HepG2 (cell line): Measurements from ENCODE around the gene SCN8A.

Source experiments
- EZH2 ChIP-seq: conservative IDR thresholded peaks from 2 replicates; pipeline ENCODE4 v1.6.1; 2012; ENCODE audit warnings: mild to moderate bottlenecking, low read depth, low read length, moderate library complexity
- FOXM1 ChIP-seq: sonication (generic); formaldehyde crosslinking; IDR thresholded peaks from 2 replicates; pipeline ENCODE4 v1.5.0; 2020; ENCODE audit warnings: missing genetic modification reagents
- POLR2A ChIP-seq, 2 experiments: IDR thresholded peaks; 2 replicates each; pipeline ENCODE4 v1.6.1; 2011; ENCODE audit warnings: low read depth in 2 of 2, low read length in 2 of 2, mild to moderate bottlenecking in 1 of 2, moderate library complexity in 1 of 2; ENCODE audit not compliant: insufficient read depth in 1 of 2
- RFX5 ChIP-seq: IDR thresholded peaks from 2 replicates; pipeline ENCODE4 v1.6.1; 2011; ENCODE audit warnings: low read depth, low read length, improper control_type of control experiment

DNA sequence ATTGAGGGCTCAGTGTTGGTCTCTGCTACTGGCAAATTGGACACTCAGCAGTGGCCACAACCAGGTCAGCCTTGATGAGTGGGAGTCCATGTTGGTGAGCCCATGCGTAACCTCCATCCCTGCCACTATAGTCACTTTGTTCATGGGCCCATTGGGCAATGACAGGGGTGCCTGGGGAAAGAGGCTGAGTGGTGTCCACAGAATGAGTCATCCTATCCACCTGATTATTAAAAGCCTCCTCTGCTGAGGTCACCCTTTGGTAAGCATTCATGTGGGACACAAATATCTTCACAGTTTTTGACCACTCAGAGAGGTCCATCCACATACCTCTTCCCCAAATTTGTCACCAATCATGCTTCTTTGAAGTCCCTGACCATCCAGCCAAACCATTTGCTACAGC lies 207.5 kb downstream of the SCN8A start:
- no peak for TF ChIP-seq FOXM1 (CRISPR knock-in tag)
- no peak for TF ChIP-seq POLR2A (IDR thresholded peaks at IDR 0.05; ENCODE audit: insufficient read depth in 1 of 2, low read depth in 2 of 2, low read length in 2 of 2)
- TF ChIP-seq RFX5 = no peak
- TF ChIP-seq EZH2 = no peak
